Type B pancreatic cell (in vitro differentiated cells): ENCODE measurements around the gene SHISA6. TPM values are rescaled to one million over a fixed set of nuclear protein-coding genes. Genes with fewer than 3 reads are reported as not detected.
"Not testable (repeated sequence)": the region's sequence is repeated elsewhere in the genome, so short reads cannot be mapped to it uniquely, and the experiment has no call there.

ENCODE experiments used
- DNase-seq: peaks from one replicate; pipeline ENCODE4 v3.0.0; 2021; ENCODE audit warnings: mixed read lengths; ENCODE audit not compliant: unreplicated experiment; ENCODE audit errors: extremely low spot score
- H3K27ac Mint-ChIP-seq: 2 replicates; pipeline ENCODE4 v1.8.0; 2021; ENCODE audit warnings: mild to moderate bottlenecking, mixed read lengths
- H3K27me3 Mint-ChIP-seq: 2 replicates; pipeline ENCODE4 v1.8.0; 2021; ENCODE audit warnings: mixed read lengths
- H3K36me3 Mint-ChIP-seq: 2 replicates; pipeline ENCODE4 v1.8.0; 2021; ENCODE audit warnings: mixed read lengths
- H3K4me1 Mint-ChIP-seq: one replicate; pipeline ENCODE4 v1.8.0; 2021; ENCODE audit warnings: mixed read lengths; ENCODE audit not compliant: unreplicated experiment
- H3K4me3 Mint-ChIP-seq: 2 replicates; pipeline ENCODE4 v1.8.0; 2021; ENCODE audit warnings: mild to moderate bottlenecking, mixed read lengths
- H3K9me3 Mint-ChIP-seq: 2 replicates; pipeline ENCODE4 v1.8.0; 2021; ENCODE audit warnings: mixed read lengths
- CTCF ChIP-seq: fragments of 200-600 bp; sonication (generic); conservative IDR thresholded peaks from 2 replicates; pipeline ENCODE4 v1.5.0; 2021; ENCODE audit warnings: antibody characterized with exemption, mild to moderate bottlenecking
- total RNA-seq: library from RNA; stranded (reverse); gene quantifications from 2 replicates; pipeline ENCODE4 v1.2.1, GENCODE V29; 2021; ENCODE audit warnings: low replicate concordance

SHISA6 gene
- total RNA-seq, 1 donor from 2014 or later = 5.0 TPM

- Mint-ChIP-seq H3K27me3 (peaks cover 20% of the 10 kb centered on the region), H3K4me1 (no peaks in the 10 kb centered on the region), H3K27ac (no peak overlapping the region), H3K4me3 (no peak overlapping the region), H3K9me3 (no peaks in the 10 kb centered on the region), H3K36me3 (no peaks in the 10 kb centered on the region)
- no peak for DNase-seq
- no peak for TF ChIP-seq CTCF
Observed at GRCh38 chr17:11300738-11301137, 59.7 kb downstream of the SHISA6 start.

GRCh38 chr17:11301874-11302273, 60.9 kb downstream of the SHISA6 start:
- not testable (repeated sequence) for H3K36me3 Mint-ChIP-seq, H3K27ac Mint-ChIP-seq, H3K9me3 Mint-ChIP-seq, DNase-seq, H3K4me1 Mint-ChIP-seq, H3K4me3 Mint-ChIP-seq
- peaks cover 16% of the 10 kb centered on the region for H3K27me3 Mint-ChIP-seq

GRCh38 chr17:11302401-11303186, 61.6 kb downstream of the SHISA6 start:
- no peak overlapping the region for H3K27ac Mint-ChIP-seq

GRCh38 chr17:11303773-11304394, 62.9 kb downstream of the SHISA6 start:
- no peak for DNase-seq
- no peak for TF ChIP-seq CTCF
- no peaks in the 10 kb centered on the region for H3K27me3 Mint-ChIP-seq
- H3K4me3 Mint-ChIP-seq = no peak overlapping the region
- no peaks in the 10 kb centered on the region for H3K9me3 Mint-ChIP-seq
- H3K36me3 Mint-ChIP-seq = no peaks in the 10 kb centered on the region
- no peak overlapping the region for H3K27ac Mint-ChIP-seq
- H3K4me1 Mint-ChIP-seq = no peaks in the 10 kb centered on the region

More at GRCh38 chr17:11302401-11303186, 61.6 kb downstream of the SHISA6 start:
- Mint-ChIP-seq H3K9me3 (no peaks in the 10 kb centered on the region), H3K27me3 (peaks cover 11% of the 10 kb centered on the region), H3K4me1 (no peaks in the 10 kb centered on the region), H3K4me3 (no peak overlapping the region), H3K36me3 (no peaks in the 10 kb centered on the region)
- TF ChIP-seq CTCF = no peak
- no peak for DNase-seq

GRCh38 chr17:11304568-11304967, 63.6 kb downstream of the SHISA6 start:
- no peaks in the 10 kb centered on the region for H3K36me3 Mint-ChIP-seq
- no peak overlapping the region for H3K27ac Mint-ChIP-seq
- no peak overlapping the region for H3K4me3 Mint-ChIP-seq
- H3K4me1 Mint-ChIP-seq = no peaks in the 10 kb centered on the region
- no peak for TF ChIP-seq CTCF
- H3K9me3 Mint-ChIP-seq = no peaks in the 10 kb centered on the region
- no peak for DNase-seq
- H3K27me3 Mint-ChIP-seq = peaks cover 2% of the 10 kb centered on the region

GRCh38 chr17:11305524-11305923, 64.5 kb downstream of the SHISA6 start:
- no peaks in the 10 kb centered on the region for H3K9me3 Mint-ChIP-seq

More at GRCh38 chr17:11305524-11305923, 64.5 kb downstream of the SHISA6 start:
- no peak for TF ChIP-seq CTCF
- Mint-ChIP-seq H3K4me3 (no peak overlapping the region), H3K27ac (no peak overlapping the region), H3K36me3 (no peaks in the 10 kb centered on the region), H3K4me1 (no peaks in the 10 kb centered on the region), H3K27me3 (peaks cover 3% of the 10 kb centered on the region)
- DNase-seq = no peak
